Measurements from ENCODE around the gene CRYAA.

Gene CRYAA

GRCh38 chr21:43194303-43195120, 25.7 kb downstream of the CRYAA start:
- DNase-seq (ENCODE audit: extremely low read depth, low read depth) = no peak
- TF ChIP-seq CTCF (IDR thresholded peaks at IDR 0.05; ENCODE audit: low read depth, low read length) = no peak

- TF ChIP-seq CTCF (IDR thresholded peaks at IDR 0.05; ENCODE audit: low read depth, low read length) = no peak
- DNase-seq (ENCODE audit: extremely low read depth, low read depth) = no peak
These were observed 26.6 kb downstream of the CRYAA start for GRCh38 chr21:43195121-43196021.

DNA sequence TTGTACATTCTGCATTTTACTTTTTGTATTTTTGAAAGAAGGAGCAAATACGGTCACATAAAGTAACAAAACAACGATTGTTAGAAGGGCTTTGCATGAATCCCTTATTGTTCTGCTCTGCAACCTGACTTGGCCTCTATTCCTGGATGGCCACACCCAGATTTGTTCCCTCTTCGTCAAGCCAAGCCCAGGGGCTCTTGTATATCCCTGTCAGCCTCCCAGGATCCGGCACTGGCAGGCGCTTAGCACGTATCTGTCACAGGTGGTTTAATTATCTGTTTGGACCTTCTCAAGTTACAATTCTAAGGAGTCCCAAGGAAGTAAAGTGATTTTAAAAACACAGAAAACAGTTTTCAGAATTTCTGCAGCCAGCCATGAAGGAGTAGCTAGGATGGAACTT, 28.0 kb downstream of the CRYAA start:
- DNase-seq (ENCODE audit: extremely low read depth, low read depth) = no peak
- TF ChIP-seq CTCF (IDR thresholded peaks at IDR 0.05; ENCODE audit: low read depth, low read length) = no peak

DNA sequence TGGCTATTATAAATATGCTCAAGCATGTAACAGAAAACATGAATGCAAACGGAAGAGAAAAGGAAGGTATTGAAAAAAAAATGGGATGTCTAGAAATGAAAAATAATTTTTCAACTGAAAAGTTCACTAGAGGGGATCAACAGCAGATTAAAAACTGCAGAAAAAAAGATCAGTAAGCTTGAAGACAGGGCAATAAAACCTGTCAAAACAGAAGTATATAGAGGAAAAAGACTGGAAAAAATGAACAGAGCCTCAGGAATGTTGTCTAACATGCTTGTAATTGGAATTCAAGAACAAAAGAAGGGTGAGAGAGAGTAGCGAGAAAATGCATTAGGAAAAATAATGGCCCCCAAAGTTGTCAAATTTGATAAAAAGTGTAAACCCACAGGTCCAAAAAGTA, 29.6 kb downstream of the CRYAA start:
- TF ChIP-seq CTCF (IDR thresholded peaks at IDR 0.05; ENCODE audit: low read depth, low read length) = no peak
- no peak for DNase-seq (ENCODE audit: extremely low read depth, low read depth)

GRCh38 chr21:43201491-43201890, 32.7 kb downstream of the CRYAA start:
- no peak for TF ChIP-seq CTCF (IDR thresholded peaks at IDR 0.05; ENCODE audit: low read depth, low read length)
- no peak for DNase-seq (ENCODE audit: extremely low read depth, low read depth)

DNA sequence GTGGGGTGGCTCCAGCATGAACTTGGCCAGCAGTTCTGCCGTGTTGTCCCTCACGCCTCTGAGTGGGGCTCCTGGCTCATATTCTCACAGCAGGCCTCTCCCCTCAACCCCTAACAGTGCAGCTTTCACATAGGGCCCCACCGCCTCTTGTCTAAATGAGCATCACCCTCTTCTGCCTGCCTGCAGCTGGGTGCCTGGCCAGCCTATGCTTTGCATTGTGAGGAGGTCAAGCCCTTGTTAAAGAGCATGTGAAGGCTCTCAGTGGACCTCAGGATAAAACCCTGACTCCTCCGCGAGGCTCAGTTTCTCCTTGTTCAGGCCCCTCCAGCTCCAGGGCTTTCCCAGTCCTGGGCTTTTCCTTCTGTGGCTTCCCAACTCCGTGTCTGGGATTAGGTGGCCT, 34.8 kb downstream of the CRYAA start:
- no peak for DNase-seq (ENCODE audit: extremely low read depth, low read depth)
- no peak for TF ChIP-seq CTCF (IDR thresholded peaks at IDR 0.05; ENCODE audit: low read depth, low read length)

- TF ChIP-seq CTCF (IDR thresholded peaks at IDR 0.05; ENCODE audit: low read depth, low read length) = no peak
- DNase-seq (ENCODE audit: extremely low read depth, low read depth) = no peak
These were observed 35.8 kb downstream of the CRYAA start for GRCh38 chr21:43204638-43205037.

Data from AG09319 (cell line).